HCT116 (cell line): Measurements from ENCODE around the gene UVSSA. TPM values are rescaled to one million over a fixed set of nuclear protein-coding genes. Genes with fewer than 3 reads are reported as not detected.

Source experiments
- ATAC-seq: fragments of 200-7000 bp; cut with Tn5 transposase; 2 replicates; pipeline ENCODE4 v1.9.1; 2020; ENCODE audit warnings: mild to moderate bottlenecking, moderate library complexity
- BruUV-seq: library from RNA; stranded (reverse); fragments of 400-500 nt; replicated peaks from 2 replicates; lab custom pipeline; 2021; lab: Mats Ljungman, UMichigan
- CTCF ChIA-PET: fragments of 300-600 bp; sonication (Branson Sonifier 250); formaldehyde crosslinking; loops from one replicate; lab custom pipeline; 2021; ENCODE audit warnings: antibody characterized with exemption; lab: Charles Lee
- POLR2A ChIA-PET: fragments of 300-600, 350-600 bp; sonication (Branson Sonifier 250); formaldehyde crosslinking; loops from one replicate; lab custom pipeline; 2021; ENCODE audit warnings: antibody characterized with exemption; lab: Charles Lee
- RAD21 ChIA-PET, 2 experiments: fragments of 300-600 bp; sonication (Branson Sonifier 250); formaldehyde crosslinking; loops; one replicate each; lab custom pipeline; 2023; ENCODE audit warnings: low total read pairs in 2 of 2; ENCODE audit not compliant: uncharacterized antibody in 2 of 2, unreplicated experiment in 2 of 2, low non-redundant PET in 1 of 2; lab: Charles Lee
- DNase-seq: peaks from one replicate; pipeline ENCODE4 v3.0.0-alpha.2; 2010; ENCODE audit warnings: low read depth, low spot score
- H2AFZ ChIP-seq: fragments of 200-600 bp; shearing (Covaris generic), sonication (generic); 2 replicates; pipeline ENCODE4 v1.6.1; 2017; ENCODE audit warnings: low read depth, mixed run types, mixed read lengths, antibody characterized with exemption, low read length; ENCODE audit not compliant: poor library complexity, severe bottlenecking
- H3K27ac ChIP-seq: 2 replicates; pipeline ENCODE4 v1.5.1; 2012; ENCODE audit warnings: low read depth, low read length
- H3K27me3 ChIP-seq: fragments of 200-600 bp; sonication (generic); 2 replicates; pipeline ENCODE4 v1.6.1; 2016; ENCODE audit warnings: mixed run types, low read length, mixed read lengths; ENCODE audit not compliant: insufficient read depth
- H3K36me3 ChIP-seq, 2 experiments: fragments of 200-500 bp in 1 of 2; fragments of 200-600 bp in 1 of 2; sonication (Bioruptor generic) in 1 of 2; sonication (generic) in 1 of 2; 2 replicates each; pipeline versions ENCODE4 v1.5.1 to v1.6.1; 2014 to 2016; ENCODE audit warnings: low read length in 2 of 2, inconsistent platforms in 1 of 2, mixed read lengths in 1 of 2, mixed run types in 1 of 2; ENCODE audit not compliant: insufficient read depth in 2 of 2, control insufficient read depth in 1 of 2
- H3K4me1 ChIP-seq, 2 experiments: fragments of 200-600 bp in 1 of 2; sonication (generic) in 1 of 2; 2 replicates each; pipeline versions ENCODE4 v1.5.1 to v1.6.1; 2012 to 2017; ENCODE audit warnings: low read length in 2 of 2, inconsistent platforms in 1 of 2, mild to moderate bottlenecking in 1 of 2, mixed read lengths in 1 of 2, mixed run types in 1 of 2, moderate library complexity in 1 of 2; ENCODE audit not compliant: insufficient read depth in 2 of 2, control insufficient read depth in 1 of 2
- H3K4me2 ChIP-seq: fragments of 200-600 bp; sonication (generic); 2 replicates; pipeline ENCODE4 v1.6.1; 2017; ENCODE audit warnings: mixed run types, low read length, mixed read lengths
- H3K4me3 ChIP-seq, 2 experiments: fragments of 200-600 bp in 1 of 2; sonication (generic) in 1 of 2; replicated peaks in 1 of 2; 2 replicates each; pipeline ENCODE4 v1.5.1; 2011 to 2016; ENCODE audit warnings: low read length in 2 of 2, control low read depth in 1 of 2, low read depth in 1 of 2, mild to moderate bottlenecking in 1 of 2, mixed read lengths in 1 of 2, mixed run types in 1 of 2
- H3K79me2 ChIP-seq: fragments of 200-600 bp; sonication (generic); 2 replicates; pipeline ENCODE4 v1.6.1; 2017; ENCODE audit warnings: mild to moderate bottlenecking, mixed run types, low read length, moderate library complexity, mixed read lengths; ENCODE audit not compliant: insufficient read depth
- H3K9ac ChIP-seq: fragments of 200-600 bp; sonication (generic); 2 replicates; pipeline ENCODE4 v1.6.1; 2016; ENCODE audit warnings: low read length, mixed read lengths
- H3K9me2 ChIP-seq: fragments of 200-600 bp; sonication (generic), shearing (Covaris generic); 2 replicates; pipeline ENCODE4 v1.6.1; 2017; ENCODE audit warnings: mixed run types, mild to moderate bottlenecking, moderate library complexity; ENCODE audit not compliant: insufficient read depth
- H3K9me3 ChIP-seq, 2 experiments: fragments of 200-500 bp in 1 of 2; fragments of 200-600 bp in 1 of 2; sonication (Bioruptor generic) in 1 of 2; sonication (generic) in 1 of 2; 2 replicates each; pipeline ENCODE4 v1.6.1; 2014 to 2017; ENCODE audit warnings: low read length in 2 of 2, mixed read lengths in 2 of 2, inconsistent platforms in 1 of 2, low read depth in 1 of 2, mild to moderate bottlenecking in 1 of 2, mixed run types in 1 of 2, moderate library complexity in 1 of 2; ENCODE audit not compliant: control insufficient read depth in 1 of 2, insufficient read depth in 1 of 2
- H4K20me1 ChIP-seq: fragments of 200-600 bp; sonication (generic), shearing (Covaris generic); 2 replicates; pipeline ENCODE4 v1.6.1; 2017; ENCODE audit warnings: mixed run types, mild to moderate bottlenecking, moderate library complexity; ENCODE audit not compliant: insufficient read depth
- CBX3 ChIP-seq: IDR thresholded peaks from 2 replicates; pipeline ENCODE4 v1.6.1; 2012; ENCODE audit warnings: low read depth
- CEBPB ChIP-seq: IDR thresholded peaks from 2 replicates; pipeline ENCODE4 v1.6.1; 2012; ENCODE audit warnings: low read depth
- EGR1 ChIP-seq: IDR thresholded peaks from 2 replicates; pipeline ENCODE4 v1.6.1; 2012; ENCODE audit warnings: low read depth
- ELF1 ChIP-seq: IDR thresholded peaks from 2 replicates; pipeline ENCODE4 v1.6.1; 2012; ENCODE audit warnings: low read depth, borderline replicate concordance
- EZH2phosphoT487 ChIP-seq: fragments of 200-600 bp; IDR thresholded peaks from 2 replicates; pipeline ENCODE4 v1.6.1; 2018; ENCODE audit warnings: antibody characterized with exemption, borderline replicate concordance
- FOSL1 ChIP-seq: IDR thresholded peaks from 2 replicates; pipeline ENCODE4 v1.6.1; 2012; ENCODE audit warnings: low read depth
- SP1 ChIP-seq: IDR thresholded peaks from 2 replicates; pipeline ENCODE4 v1.6.1; 2012; ENCODE audit warnings: low read depth
- SRF ChIP-seq: IDR thresholded peaks from 2 replicates; pipeline ENCODE4 v1.6.1; 2012; ENCODE audit warnings: low read depth
- TCF7L2 ChIP-seq: IDR thresholded peaks from 2 replicates; pipeline ENCODE4 v1.7.0; 2011; ENCODE audit warnings: borderline replicate concordance, inconsistent platforms; ENCODE audit not compliant: insufficient read depth, insufficient read length; ENCODE audit errors: extremely low read depth
- intact Hi-C: fragments of 100-400 bp; cut with micrococcal nuclease; formaldehyde crosslinking; loops from 2 replicates; pipeline ENCODE4 v1.10.0; 2022
- total RNA-seq: library from RNA; stranded (reverse); gene quantifications from one replicate; pipeline ENCODE4 v1.2.1, GENCODE V29; 2021; ENCODE audit not compliant: unreplicated experiment
- TF ChIP-seq, protein P1 (sequence below): IDR thresholded peaks from 2 replicates; pipeline ENCODE4 v1.6.1; 2012
- TF ChIP-seq, protein P2 (sequence below): IDR thresholded peaks from 2 replicates; pipeline ENCODE4 v1.6.1; 2012
- TF ChIP-seq, protein P3 (sequence below), 3 experiments: fragments of 200-600 bp in 1 of 3; sonication (generic) in 1 of 3; IDR thresholded peaks in 2 of 3; conservative IDR thresholded peaks in 1 of 3; 2 replicates each; pipeline ENCODE4 v1.5.1; 2012 to 2017; ENCODE audit warnings: low read depth in 2 of 3, low read length in 2 of 3, antibody characterized with exemption in 1 of 3, borderline replicate concordance in 1 of 3, control low read depth in 1 of 3, mild to moderate bottlenecking in 1 of 3, mixed read lengths in 1 of 3, mixed run types in 1 of 3, moderate library complexity in 1 of 3; ENCODE audit not compliant: insufficient read depth in 1 of 3

Gene UVSSA
- total RNA-seq, 1 experiment from 2014 or later: 30.5 TPM

DNA sequence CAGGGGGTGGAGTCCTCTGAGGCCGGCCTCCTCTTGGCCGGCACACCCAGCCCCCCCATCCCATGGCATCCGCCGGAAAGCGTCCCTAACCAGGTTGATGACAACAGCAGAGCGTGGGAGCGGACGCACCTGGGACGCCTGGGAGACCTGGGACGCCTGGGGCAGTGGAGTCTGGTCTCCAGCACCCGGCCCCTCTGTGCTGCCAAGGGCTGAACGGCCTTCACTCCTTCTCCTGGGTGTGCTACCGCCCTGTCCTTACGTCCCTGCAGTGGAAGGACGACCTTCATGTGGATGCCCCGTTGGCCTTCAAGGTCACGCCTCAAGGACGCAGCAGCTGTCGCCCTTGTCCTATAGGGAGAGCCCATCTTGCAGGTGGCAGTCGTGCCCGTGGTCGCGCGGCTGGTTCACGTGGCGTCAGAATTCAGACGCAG is 32.4 kb downstream of the UVSSA start:
- Histone ChIP-seq H3K9me3 (no peaks in the 10 kb centered on the region), H3K79me2 (no peaks in the 10 kb centered on the region), H3K9ac (no peak overlapping the region), H2AFZ (no peak overlapping the region), H3K4me2 (no peak overlapping the region), H3K36me3 (no peaks in the 10 kb centered on the region; a peak in 1 of 4 replicates), H3K4me3 (no peak overlapping the region), H3K4me1 (no peaks in the 10 kb centered on the region), H4K20me1 (no peaks in the 10 kb centered on the region), H3K27me3 (no peaks in the 10 kb centered on the region), H3K27ac (no peak overlapping the region), H3K9me2 (no peaks in the 10 kb centered on the region)
- DNase-seq (no peak), ATAC-seq (no peak)
- RAD21 ChIA-PET: no interaction called here
- POLR2A ChIA-PET: no interaction called here
- CTCF ChIA-PET: no interaction called here
- intact Hi-C loops: no loop called here
- TF ChIP-seq CEBPB (no peak), FOSL1 (no peak)
- BruUV-seq: no TSS peak

DNA sequence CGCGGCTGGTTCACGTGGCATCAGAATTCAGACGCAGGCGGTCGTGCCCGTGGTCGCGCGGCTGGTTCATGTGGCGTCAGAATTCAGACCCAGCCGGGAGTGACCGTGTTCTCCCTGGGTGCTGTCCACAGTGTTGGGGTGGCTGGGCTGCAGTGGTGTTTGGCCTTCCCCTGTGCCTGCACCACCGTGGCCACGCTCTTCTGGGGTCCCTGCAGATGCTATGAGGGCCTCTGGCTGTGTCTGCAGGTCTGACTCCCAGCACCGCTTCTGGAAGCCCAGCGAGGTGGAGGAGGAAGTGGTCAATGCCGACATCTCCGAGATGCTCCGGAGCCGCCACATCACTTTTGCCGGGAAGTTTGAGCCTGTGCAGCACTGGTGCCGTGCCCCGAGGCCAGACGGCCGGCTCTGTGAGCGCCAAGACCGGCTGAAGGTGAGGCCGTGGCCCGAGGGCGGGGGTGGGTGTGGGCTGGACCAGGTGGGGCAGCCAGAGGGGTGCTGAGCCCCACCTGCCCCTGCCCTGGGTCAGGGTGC is 32.9 kb downstream of the UVSSA start:
- no peak overlapping the region for H2AFZ ChIP-seq
- no peak overlapping the region for H3K4me3 ChIP-seq
- ATAC-seq: no peak
- H3K9me3 ChIP-seq: no peaks in the 10 kb centered on the region
- TF ChIP-seq SRF: no peak
- no peak for TF ChIP-seq FOSL1
- no peak for TF ChIP-seq CBX3
- TF ChIP-seq, protein P1, sequence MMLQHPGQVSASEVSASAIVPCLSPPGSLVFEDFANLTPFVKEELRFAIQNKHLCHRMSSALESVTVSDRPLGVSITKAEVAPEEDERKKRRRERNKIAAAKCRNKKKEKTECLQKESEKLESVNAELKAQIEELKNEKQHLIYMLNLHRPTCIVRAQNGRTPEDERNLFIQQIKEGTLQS: no peak
- no peak for TF ChIP-seq TCF7L2
- TF ChIP-seq EGR1: no peak
- no peak for TF ChIP-seq SP1
- TF ChIP-seq, protein P2, sequence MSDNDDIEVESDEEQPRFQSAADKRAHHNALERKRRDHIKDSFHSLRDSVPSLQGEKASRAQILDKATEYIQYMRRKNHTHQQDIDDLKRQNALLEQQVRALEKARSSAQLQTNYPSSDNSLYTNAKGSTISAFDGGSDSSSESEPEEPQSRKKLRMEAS: no peak
- TF ChIP-seq ELF1: no peak
- TF ChIP-seq, protein P3, sequence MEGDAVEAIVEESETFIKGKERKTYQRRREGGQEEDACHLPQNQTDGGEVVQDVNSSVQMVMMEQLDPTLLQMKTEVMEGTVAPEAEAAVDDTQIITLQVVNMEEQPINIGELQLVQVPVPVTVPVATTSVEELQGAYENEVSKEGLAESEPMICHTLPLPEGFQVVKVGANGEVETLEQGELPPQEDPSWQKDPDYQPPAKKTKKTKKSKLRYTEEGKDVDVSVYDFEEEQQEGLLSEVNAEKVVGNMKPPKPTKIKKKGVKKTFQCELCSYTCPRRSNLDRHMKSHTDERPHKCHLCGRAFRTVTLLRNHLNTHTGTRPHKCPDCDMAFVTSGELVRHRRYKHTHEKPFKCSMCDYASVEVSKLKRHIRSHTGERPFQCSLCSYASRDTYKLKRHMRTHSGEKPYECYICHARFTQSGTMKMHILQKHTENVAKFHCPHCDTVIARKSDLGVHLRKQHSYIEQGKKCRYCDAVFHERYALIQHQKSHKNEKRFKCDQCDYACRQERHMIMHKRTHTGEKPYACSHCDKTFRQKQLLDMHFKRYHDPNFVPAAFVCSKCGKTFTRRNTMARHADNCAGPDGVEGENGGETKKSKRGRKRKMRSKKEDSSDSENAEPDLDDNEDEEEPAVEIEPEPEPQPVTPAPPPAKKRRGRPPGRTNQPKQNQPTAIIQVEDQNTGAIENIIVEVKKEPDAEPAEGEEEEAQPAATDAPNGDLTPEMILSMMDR (IDR thresholded peaks at IDR 0.05 in 2 of 3, conservative IDR thresholded peaks at IDR 0.05 in 1 of 3; ENCODE audit: borderline replicate concordance in 1 of 3, insufficient read depth in 1 of 3, low read depth in 2 of 3, low read length in 2 of 3): no peak
- TF ChIP-seq EZH2phosphoT487: no peak
- no peaks in the 10 kb centered on the region for H3K27me3 ChIP-seq
- no peaks in the 10 kb centered on the region for H3K9me2 ChIP-seq
- ChIA-PET POLR2A (no interaction called here), CTCF (no interaction called here), RAD21 (no interaction called here)
- H3K36me3 ChIP-seq: no peaks in the 10 kb centered on the region; a peak in 1 of 4 replicates
- H3K4me2 ChIP-seq: no peak overlapping the region
- no peak overlapping the region for H3K9ac ChIP-seq
- H3K27ac ChIP-seq: no peak overlapping the region
- intact Hi-C loops: no loop called here
- no peaks in the 10 kb centered on the region for H3K79me2 ChIP-seq
- no peaks in the 10 kb centered on the region for H3K4me1 ChIP-seq
- no peaks in the 10 kb centered on the region for H4K20me1 ChIP-seq
- no peak for DNase-seq
- no TSS peak for BruUV-seq
